Anterior cingulate cortex (tissue), 58 donors: ENCODE results near the gene GAGE12F.
"Not testable (repeated sequence)": the region's sequence is repeated elsewhere in the genome, so short reads cannot be mapped to it uniquely, and the experiment has no call there.

ENCODE experiments used
- DNase-seq, 58 donors: peaks; one replicate each; lab custom pipeline; 2025; lab: John Stamatoyannopoulos, UW

Gene GAGE12F

DNA sequence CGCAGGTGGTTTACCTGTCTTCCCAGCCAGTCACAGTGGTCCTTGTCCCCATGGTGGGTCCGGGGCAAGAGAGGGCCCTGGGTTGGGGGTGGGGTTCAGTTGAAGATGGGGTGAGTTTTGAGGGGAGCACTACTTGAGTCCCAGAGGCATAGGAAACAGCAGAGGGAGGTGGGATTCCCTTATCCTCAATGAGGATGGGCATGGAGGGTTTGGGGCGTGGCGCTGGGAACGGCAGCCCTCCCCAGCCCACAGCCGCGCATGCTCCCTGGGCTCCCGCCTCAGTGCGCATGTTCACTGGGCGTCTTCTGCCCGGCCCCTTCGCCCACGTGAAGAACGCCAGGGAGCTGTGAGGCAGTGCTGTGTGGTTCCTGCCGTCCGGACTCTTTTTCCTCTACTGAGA, at the start of gene GAGE12F:
GAGE12F (plus strand) TSS at position 301 of the 400 bp plus-strand sequence. CDS start 1,155 bp downstream, outside the sequence.
- not testable (repeated sequence) for DNase-seq

- not testable (repeated sequence) for DNase-seq
These were observed 28.8 kb upstream of the GAGE12F start, which contains the start of gene GAGE12C for GRCh38 chrX:49531877-49532276. TSS of gene GAGE12C (plus strand) at chrX:49532177. CDS start at chrX:49533332, 1,155 bp downstream.

DNA sequence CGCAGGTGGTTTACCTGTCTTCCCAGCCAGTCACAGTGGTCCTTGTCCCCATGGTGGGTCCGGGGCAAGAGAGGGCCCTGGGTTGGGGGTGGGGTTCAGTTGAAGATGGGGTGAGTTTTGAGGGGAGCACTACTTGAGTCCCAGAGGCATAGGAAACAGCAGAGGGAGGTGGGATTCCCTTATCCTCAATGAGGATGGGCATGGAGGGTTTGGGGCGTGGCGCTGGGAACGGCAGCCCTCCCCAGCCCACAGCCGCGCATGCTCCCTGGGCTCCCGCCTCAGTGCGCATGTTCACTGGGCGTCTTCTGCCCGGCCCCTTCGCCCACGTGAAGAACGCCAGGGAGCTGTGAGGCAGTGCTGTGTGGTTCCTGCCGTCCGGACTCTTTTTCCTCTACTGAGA, 19.2 kb upstream of the GAGE12F start, which contains the start of gene GAGE12D:
GAGE12D (plus strand) TSS at position 301 of the 400 bp plus-strand sequence. CDS start 1,155 bp downstream, outside the sequence.
- not testable (repeated sequence) for DNase-seq

- not testable (repeated sequence) for DNase-seq
These were observed 9.7 kb upstream of the GAGE12F start, which contains the start of gene GAGE12E for GRCh38 chrX:49550989-49551388. TSS of gene GAGE12E (plus strand) at chrX:49551289. CDS start at chrX:49552444, 1,155 bp downstream.

GRCh38 chrX:49568728-49569127, 8.1 kb downstream of the GAGE12F start:
- not testable (repeated sequence) for DNase-seq

- DNase-seq, result not testable (repeated sequence)
These were observed 8.5 kb downstream of the GAGE12F start for GRCh38 chrX:49569152-49569551.

DNA sequence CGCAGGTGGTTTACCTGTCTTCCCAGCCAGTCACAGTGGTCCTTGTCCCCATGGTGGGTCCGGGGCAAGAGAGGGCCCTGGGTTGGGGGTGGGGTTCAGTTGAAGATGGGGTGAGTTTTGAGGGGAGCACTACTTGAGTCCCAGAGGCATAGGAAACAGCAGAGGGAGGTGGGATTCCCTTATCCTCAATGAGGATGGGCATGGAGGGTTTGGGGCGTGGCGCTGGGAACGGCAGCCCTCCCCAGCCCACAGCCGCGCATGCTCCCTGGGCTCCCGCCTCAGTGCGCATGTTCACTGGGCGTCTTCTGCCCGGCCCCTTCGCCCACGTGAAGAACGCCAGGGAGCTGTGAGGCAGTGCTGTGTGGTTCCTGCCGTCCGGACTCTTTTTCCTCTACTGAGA, 9.5 kb downstream of the GAGE12F start, which contains the start of gene GAGE12G:
GAGE12G (plus strand) TSS at position 301 of the 400 bp plus-strand sequence. CDS start 1,155 bp downstream, outside the sequence.
- not testable (repeated sequence) for DNase-seq

DNA sequence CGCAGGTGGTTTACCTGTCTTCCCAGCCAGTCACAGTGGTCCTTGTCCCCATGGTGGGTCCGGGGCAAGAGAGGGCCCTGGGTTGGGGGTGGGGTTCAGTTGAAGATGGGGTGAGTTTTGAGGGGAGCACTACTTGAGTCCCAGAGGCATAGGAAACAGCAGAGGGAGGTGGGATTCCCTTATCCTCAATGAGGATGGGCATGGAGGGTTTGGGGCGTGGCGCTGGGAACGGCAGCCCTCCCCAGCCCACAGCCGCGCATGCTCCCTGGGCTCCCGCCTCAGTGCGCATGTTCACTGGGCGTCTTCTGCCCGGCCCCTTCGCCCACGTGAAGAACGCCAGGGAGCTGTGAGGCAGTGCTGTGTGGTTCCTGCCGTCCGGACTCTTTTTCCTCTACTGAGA, 19.0 kb downstream of the GAGE12F start, which contains the start of gene GAGE12H:
GAGE12H (plus strand) TSS at position 301 of the 400 bp plus-strand sequence. CDS start 1,155 bp downstream, outside the sequence.
- not testable (repeated sequence) for DNase-seq

DNA sequence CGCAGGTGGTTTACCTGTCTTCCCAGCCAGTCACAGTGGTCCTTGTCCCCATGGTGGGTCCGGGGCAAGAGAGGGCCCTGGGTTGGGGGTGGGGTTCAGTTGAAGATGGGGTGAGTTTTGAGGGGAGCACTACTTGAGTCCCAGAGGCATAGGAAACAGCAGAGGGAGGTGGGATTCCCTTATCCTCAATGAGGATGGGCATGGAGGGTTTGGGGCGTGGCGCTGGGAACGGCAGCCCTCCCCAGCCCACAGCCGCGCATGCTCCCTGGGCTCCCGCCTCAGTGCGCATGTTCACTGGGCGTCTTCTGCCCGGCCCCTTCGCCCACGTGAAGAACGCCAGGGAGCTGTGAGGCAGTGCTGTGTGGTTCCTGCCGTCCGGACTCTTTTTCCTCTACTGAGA, 28.6 kb downstream of the GAGE12F start, which contains the start of gene GAGE2A:
GAGE2A (plus strand) TSS at position 301 of the 400 bp plus-strand sequence. CDS start 1,155 bp downstream, outside the sequence.
- DNase-seq, result not testable (repeated sequence)

GRCh38 chrX:49589769-49590478, 29.3 kb downstream of the GAGE12F start:
- DNase-seq, result not testable (repeated sequence)

- not testable (repeated sequence) for DNase-seq
These were observed 29.8 kb downstream of the GAGE12F start for GRCh38 chrX:49590488-49590887.

- DNase-seq, result not testable (repeated sequence)
These were observed 38.1 kb downstream of the GAGE12F start, which contains the start of gene GAGE1 for GRCh38 chrX:49598720-49599119. TSS of gene GAGE1 (plus strand) at chrX:49599020. CDS start at chrX:49600175, 1,155 bp downstream.

DNA sequence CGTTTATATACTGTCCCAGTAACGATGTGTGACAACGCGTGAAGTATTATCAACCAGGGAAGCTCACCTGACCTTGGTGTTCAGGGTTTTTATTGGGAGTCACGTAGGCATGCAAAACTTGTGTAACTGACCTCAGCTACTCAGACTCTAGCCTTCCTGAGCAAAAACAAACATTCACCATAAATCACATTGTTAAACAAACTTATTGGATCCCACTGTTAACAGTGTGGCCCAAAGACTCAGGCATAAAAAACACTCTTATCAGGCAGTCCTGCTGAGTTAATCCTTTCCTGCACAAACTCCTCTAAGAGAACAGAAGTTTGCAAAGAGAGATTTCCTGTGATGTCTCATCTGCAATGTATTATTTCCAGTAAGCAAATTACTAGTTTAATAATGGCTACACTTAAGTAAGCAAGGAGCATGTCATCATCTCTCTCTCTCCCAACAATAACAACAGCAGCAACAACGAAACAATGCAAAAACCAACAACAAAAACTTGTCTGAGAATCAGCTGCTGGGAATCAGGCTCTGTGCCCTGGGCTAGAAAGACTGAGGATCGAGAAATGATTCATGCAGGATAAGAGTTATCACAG, 50.2 kb downstream of the GAGE12F start:
- no peak for DNase-seq
